ENCODE results near the gene RET. TPM values are rescaled to one million over a fixed set of nuclear protein-coding genes. Genes with fewer than 3 reads are reported as not detected.

RET gene
- total and polyA plus RNA-seq, 2 experiments from 2014 or later, result 0.50 TPM; not detected in 1

DNA sequence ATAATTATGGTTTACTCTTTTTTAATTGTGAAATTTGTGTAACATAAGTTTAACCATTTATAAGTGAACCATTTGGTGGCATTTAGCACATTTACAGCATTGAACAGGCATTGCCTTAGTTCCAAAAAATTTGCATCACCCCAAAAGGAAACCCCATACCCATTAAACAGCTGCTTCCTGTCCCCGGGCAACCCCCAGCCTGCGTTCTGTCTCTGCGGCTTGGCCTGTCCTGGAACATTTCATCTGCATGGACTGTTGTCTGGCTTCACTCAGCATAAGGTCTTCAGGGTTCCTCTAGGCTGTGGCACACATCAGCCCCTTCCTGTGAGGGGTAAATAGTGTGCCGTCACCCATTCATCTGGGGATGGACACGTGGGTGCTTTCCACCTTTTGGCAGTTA lies 6.9 kb downstream of the RET start:
- no peaks in the 10 kb centered on the region for H3K79me2 ChIP-seq
- H2AFZ ChIP-seq, result no peak overlapping the region
- H3K4me1 ChIP-seq (ENCODE audit: insufficient read depth), result no peaks in the 10 kb centered on the region
- H3K27ac ChIP-seq, result no peak overlapping the region
- no peak overlapping the region for H3K4me3 ChIP-seq
- TF ChIP-seq EZH2 (IDR thresholded peaks at IDR 0.05; ENCODE audit: borderline replicate concordance) (no peak), EZH2phosphoT487 (IDR thresholded peaks at IDR 0.05; ENCODE audit: low read depth, severe bottlenecking, unreplicated experiment) (no peak)
- TF ChIP-seq, protein P1, sequence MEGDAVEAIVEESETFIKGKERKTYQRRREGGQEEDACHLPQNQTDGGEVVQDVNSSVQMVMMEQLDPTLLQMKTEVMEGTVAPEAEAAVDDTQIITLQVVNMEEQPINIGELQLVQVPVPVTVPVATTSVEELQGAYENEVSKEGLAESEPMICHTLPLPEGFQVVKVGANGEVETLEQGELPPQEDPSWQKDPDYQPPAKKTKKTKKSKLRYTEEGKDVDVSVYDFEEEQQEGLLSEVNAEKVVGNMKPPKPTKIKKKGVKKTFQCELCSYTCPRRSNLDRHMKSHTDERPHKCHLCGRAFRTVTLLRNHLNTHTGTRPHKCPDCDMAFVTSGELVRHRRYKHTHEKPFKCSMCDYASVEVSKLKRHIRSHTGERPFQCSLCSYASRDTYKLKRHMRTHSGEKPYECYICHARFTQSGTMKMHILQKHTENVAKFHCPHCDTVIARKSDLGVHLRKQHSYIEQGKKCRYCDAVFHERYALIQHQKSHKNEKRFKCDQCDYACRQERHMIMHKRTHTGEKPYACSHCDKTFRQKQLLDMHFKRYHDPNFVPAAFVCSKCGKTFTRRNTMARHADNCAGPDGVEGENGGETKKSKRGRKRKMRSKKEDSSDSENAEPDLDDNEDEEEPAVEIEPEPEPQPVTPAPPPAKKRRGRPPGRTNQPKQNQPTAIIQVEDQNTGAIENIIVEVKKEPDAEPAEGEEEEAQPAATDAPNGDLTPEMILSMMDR (IDR thresholded peaks at IDR 0.05; ENCODE audit: poor library complexity), result no peak
- H3K4me2 ChIP-seq, result no peak overlapping the region
- no peak for DNase-seq (ENCODE audit: low spot score)
- H3K9me3 ChIP-seq (ENCODE audit: low read depth), result no peaks in the 10 kb centered on the region
- H4K20me1 ChIP-seq (ENCODE audit: insufficient read depth, poor library complexity, severe bottlenecking), result no peaks in the 10 kb centered on the region
- no peaks in the 10 kb centered on the region for H3K9me2 ChIP-seq (replicated peaks; ENCODE audit: insufficient read depth)
- no peaks in the 10 kb centered on the region for H3K36me3 ChIP-seq (replicated peaks; ENCODE audit: insufficient read depth, low read depth)
- peaks cover 12% of the 10 kb centered on the region for H3K27me3 ChIP-seq
- WGBS (ENCODE audit: low lambda C conversion rate, missing lambda C conversion rate), result 51% methylated on average over 5 of the region's 5 CpGs

GRCh38 chr10:43084812-43085211 lies 7.9 kb downstream of the RET start:
- TF ChIP-seq EZH2 (IDR thresholded peaks at IDR 0.05; ENCODE audit: borderline replicate concordance) (no peak), EZH2phosphoT487 (IDR thresholded peaks at IDR 0.05; ENCODE audit: low read depth, severe bottlenecking, unreplicated experiment) (no peak)
- TF ChIP-seq, protein P1 (IDR thresholded peaks at IDR 0.05; ENCODE audit: poor library complexity), result no peak
- 78% methylated on average over 9 of the region's 9 CpGs for WGBS (ENCODE audit: low lambda C conversion rate, missing lambda C conversion rate)

DNA sequence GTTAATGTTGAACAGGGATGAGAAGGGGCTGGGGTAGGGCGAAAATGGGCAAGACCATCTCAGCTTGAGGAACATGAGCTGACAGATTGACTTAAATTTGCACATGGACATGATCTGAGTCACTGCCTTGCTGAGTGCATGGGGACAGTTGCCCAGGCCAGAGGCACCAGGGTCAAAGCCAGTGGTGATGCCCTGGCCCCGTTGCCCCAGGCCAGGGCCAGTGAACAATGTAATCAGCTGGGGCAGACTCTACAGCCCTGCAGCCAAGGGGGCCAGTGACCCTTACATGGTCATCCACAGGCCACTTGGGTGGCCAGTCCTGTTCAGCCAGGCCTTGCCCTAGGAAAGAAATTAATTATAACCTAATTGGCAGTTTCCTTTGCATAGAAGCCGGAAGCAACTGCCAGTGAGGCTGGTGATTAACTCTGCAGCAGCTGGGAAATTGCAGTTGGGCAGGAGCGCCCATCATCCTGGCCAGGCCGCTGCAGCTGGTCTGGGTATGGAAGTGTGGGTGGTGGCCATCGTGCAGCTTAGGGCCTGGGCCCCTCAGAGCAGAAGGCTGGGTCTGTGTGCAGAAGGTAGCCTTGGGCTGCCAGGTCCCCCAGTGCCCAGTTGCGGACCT lies 9.6 kb downstream of the RET start:
- Histone ChIP-seq H3K9me2 (replicated peaks; ENCODE audit: insufficient read depth) (no peaks in the 10 kb centered on the region), H3K27ac (no peak overlapping the region), H3K4me1 (ENCODE audit: insufficient read depth) (no peaks in the 10 kb centered on the region), H3K36me3 (replicated peaks; ENCODE audit: insufficient read depth, low read depth) (no peaks in the 10 kb centered on the region), H4K20me1 (ENCODE audit: insufficient read depth, poor library complexity, severe bottlenecking) (no peaks in the 10 kb centered on the region), H3K27me3 (no peaks in the 10 kb centered on the region), H3K4me3 (no peak overlapping the region), H3K9me3 (ENCODE audit: low read depth) (no peaks in the 10 kb centered on the region), H2AFZ (no peak overlapping the region), H3K4me2 (no peak overlapping the region), H3K79me2 (no peaks in the 10 kb centered on the region)
- TF ChIP-seq, protein P1 (IDR thresholded peaks at IDR 0.05; ENCODE audit: poor library complexity), result no peak
- TF ChIP-seq EZH2phosphoT487 (IDR thresholded peaks at IDR 0.05; ENCODE audit: low read depth, severe bottlenecking, unreplicated experiment) (no peak), EZH2 (IDR thresholded peaks at IDR 0.05; ENCODE audit: borderline replicate concordance) (no peak)
- no peak for DNase-seq (ENCODE audit: low spot score)
- WGBS (ENCODE audit: low lambda C conversion rate, missing lambda C conversion rate), result 88% methylated on average over 7 of the region's 7 CpGs

More at GRCh38 chr10:43084812-43085211, 7.9 kb downstream of the RET start:
- Histone ChIP-seq H4K20me1 (ENCODE audit: insufficient read depth, poor library complexity, severe bottlenecking) (no peaks in the 10 kb centered on the region), H3K4me1 (ENCODE audit: insufficient read depth) (no peaks in the 10 kb centered on the region), H3K27ac (no peak overlapping the region), H3K9me2 (replicated peaks; ENCODE audit: insufficient read depth) (no peaks in the 10 kb centered on the region), H2AFZ (no peak overlapping the region), H3K27me3 (peaks cover 1% of the 10 kb centered on the region), H3K4me3 (no peak overlapping the region), H3K4me2 (no peak overlapping the region), H3K36me3 (replicated peaks; ENCODE audit: insufficient read depth, low read depth) (no peaks in the 10 kb centered on the region), H3K9me3 (ENCODE audit: low read depth) (no peaks in the 10 kb centered on the region), H3K79me2 (no peaks in the 10 kb centered on the region)
- no peak for DNase-seq (ENCODE audit: low spot score)

All from hepatocyte (in vitro differentiated cells).